ENCODE results near the gene MAPKBP1. TPM values are rescaled to one million over a fixed set of nuclear protein-coding genes. Genes with fewer than 3 reads are reported as not detected.

Gene MAPKBP1
- total and polyA plus RNA-seq, 8 donors, result 18.5 to 25.4 (median 22.9) TPM

DNA sequence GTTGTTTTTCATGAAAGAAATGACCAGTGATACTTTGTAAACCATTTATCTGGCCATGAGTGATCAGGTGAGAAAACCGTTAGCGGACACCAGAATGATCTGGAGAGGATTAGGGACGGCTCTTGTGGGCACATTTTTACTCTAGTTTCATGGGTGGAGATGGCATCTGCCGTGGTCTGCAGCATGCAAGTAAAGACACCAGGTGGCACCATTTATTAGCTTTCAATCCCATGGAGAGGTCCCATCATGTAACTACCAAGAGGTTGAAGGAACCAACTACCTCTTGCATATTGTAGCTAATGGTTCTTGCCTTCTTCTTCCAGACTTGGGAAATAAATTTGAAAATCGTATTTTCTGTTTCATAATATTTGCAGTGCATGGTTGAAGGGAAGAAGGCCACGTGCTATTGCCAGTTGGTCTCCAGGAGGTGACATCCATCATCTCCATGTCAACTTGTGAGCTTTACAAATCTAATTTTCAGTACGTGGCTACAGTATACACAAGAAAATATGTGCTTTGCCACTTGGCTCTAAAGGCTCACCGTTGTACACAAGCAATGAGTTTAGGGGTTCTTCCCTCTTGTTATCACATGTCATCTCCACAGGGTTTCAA is 1.5 kb upstream of the MAPKBP1 start:
- peaks cover 0 to 4% of the 10 kb centered on the region in 2 donors for H3K36me3 ChIP-seq
- peaks cover 29 to 44% of the 10 kb centered on the region in 2 donors for H3K4me1 ChIP-seq
- peak overlapping the region in 1 of 2 donors; percentile 88 for H3K27ac ChIP-seq
- no peaks in the 10 kb centered on the region for H3K27me3 ChIP-seq
- TF ChIP-seq, protein P1, sequence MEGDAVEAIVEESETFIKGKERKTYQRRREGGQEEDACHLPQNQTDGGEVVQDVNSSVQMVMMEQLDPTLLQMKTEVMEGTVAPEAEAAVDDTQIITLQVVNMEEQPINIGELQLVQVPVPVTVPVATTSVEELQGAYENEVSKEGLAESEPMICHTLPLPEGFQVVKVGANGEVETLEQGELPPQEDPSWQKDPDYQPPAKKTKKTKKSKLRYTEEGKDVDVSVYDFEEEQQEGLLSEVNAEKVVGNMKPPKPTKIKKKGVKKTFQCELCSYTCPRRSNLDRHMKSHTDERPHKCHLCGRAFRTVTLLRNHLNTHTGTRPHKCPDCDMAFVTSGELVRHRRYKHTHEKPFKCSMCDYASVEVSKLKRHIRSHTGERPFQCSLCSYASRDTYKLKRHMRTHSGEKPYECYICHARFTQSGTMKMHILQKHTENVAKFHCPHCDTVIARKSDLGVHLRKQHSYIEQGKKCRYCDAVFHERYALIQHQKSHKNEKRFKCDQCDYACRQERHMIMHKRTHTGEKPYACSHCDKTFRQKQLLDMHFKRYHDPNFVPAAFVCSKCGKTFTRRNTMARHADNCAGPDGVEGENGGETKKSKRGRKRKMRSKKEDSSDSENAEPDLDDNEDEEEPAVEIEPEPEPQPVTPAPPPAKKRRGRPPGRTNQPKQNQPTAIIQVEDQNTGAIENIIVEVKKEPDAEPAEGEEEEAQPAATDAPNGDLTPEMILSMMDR (IDR thresholded peaks at IDR 0.05), result peak; percentile 65 to 77
- ATAC-seq (peak; percentile 33), DNase-seq (peak in 1 of 4 donors; percentile 70)
- intact Hi-C loops (cut with DNase I), result loop anchor here in 1 of 2 donors (5.0 kb wide), 1 partner anchor 39 kb away; no protein-coding TSS in a partner anchor
- H3K4me3 ChIP-seq, result no peak overlapping the region
- no peaks in the 10 kb centered on the region for H3K9me3 ChIP-seq

DNA sequence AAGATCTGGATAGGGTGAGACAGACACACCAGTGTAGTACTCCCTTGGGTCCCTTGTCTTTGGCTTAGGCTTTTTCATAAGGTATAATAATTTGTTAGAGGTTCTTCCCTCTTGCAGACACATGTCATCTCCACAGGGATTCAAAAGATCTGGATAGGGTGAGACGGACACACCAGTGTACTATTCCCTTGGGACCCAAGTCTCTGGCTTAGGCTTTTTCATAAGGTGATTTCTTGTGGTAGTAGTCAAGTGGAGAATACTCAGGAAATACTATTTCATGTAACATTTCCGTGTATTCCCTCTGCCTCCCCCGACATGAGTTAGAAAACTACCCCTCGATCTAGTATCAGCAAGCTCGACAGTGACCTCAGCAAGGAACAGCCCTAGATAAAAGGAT is 954 bp upstream of the MAPKBP1 start:
- Histone ChIP-seq H3K27ac (peak overlapping the region; percentile 85 to 88), H3K4me1 (peaks cover 29 to 46% of the 10 kb centered on the region in 2 donors), H3K4me3 (peak overlapping the region; percentile 64 to 90), H3K27me3 (no peaks in the 10 kb centered on the region), H3K9me3 (no peaks in the 10 kb centered on the region), H3K36me3 (no peaks in the 10 kb centered on the region)
- intact Hi-C loops (cut with DNase I), result loop anchor here in 1 of 2 donors (5.0 kb wide), 1 partner anchor 39 kb away; no protein-coding TSS in a partner anchor
- DNase-seq (no peak), ATAC-seq (no peak)
- TF ChIP-seq, protein P1 (IDR thresholded peaks at IDR 0.05), result no peak

DNA sequence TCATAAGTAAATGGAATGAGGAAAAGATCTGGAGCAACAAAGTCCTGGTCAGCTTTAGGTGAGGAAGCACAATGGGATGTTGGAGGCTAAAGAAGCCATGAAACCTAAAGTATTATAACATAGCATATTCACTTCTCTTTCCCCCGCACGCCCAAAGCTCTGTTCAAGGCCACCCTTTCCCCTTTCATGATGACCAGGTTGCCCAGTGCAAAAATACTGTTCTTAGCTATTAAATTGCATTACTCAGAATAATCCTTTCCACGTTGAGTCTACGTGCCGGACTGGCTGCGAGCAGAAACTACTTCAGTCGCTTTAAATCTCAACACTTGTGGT is 589 bp upstream of the MAPKBP1 start:
- DNase-seq, result no peak
- Histone ChIP-seq H3K9me3 (no peaks in the 10 kb centered on the region), H3K4me3 (peak overlapping the region; percentile 64 to 90), H3K4me1 (peaks cover 29 to 46% of the 10 kb centered on the region in 2 donors), H3K27ac (peak overlapping the region; percentile 85 to 88), H3K27me3 (no peaks in the 10 kb centered on the region), H3K36me3 (no peaks in the 10 kb centered on the region)
- TF ChIP-seq, protein P1 (IDR thresholded peaks at IDR 0.05), result no peak
- ATAC-seq, result no peak
- intact Hi-C loops (cut with DNase I), result loop anchor here in 1 of 2 donors (5.0 kb wide), 1 partner anchor 39 kb away; no protein-coding TSS in a partner anchor

DNA sequence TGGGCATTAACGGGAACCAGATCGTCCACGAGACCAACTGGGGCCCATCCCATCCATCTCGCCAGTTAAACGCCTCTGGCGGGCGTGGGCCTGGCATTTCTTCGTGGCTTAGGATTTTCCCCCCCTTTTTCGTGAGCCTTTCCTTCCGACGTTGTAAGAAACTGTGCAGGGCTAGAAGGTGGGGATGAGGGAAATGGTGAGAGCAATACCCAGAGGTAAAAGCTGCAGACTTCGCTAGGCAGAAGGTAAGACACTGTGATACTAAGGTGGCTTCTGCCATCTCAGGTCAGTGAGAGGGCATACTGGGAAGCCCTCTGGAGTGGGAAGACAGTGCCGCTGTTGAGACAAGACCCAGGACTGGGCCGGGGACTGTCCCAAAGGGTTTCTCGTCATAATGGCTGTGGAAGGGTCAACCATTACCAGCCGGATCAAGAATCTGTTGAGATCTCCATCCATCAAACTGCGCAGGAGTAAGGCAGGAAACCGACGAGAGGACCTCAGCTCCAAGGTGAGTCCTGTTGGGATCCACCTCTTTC is 666 bp downstream of the MAPKBP1 start:
- Histone ChIP-seq H3K27ac (peak overlapping the region; percentile 85 to 88), H3K4me3 (peak overlapping the region; percentile 64 to 90), H3K4me1 (peaks cover 33 to 52% of the 10 kb centered on the region in 2 donors), H3K27me3 (no peaks in the 10 kb centered on the region), H3K36me3 (no peaks in the 10 kb centered on the region), H3K9me3 (no peaks in the 10 kb centered on the region)
- DNase-seq, result no peak
- intact Hi-C loops (cut with DNase I), result loop anchor here in 1 of 2 donors (5.0 kb wide), 1 partner anchor 37 kb away; no protein-coding TSS in a partner anchor
- peak; percentile 13 for ATAC-seq
- TF ChIP-seq, protein P1 (IDR thresholded peaks at IDR 0.05), result no peak

DNA sequence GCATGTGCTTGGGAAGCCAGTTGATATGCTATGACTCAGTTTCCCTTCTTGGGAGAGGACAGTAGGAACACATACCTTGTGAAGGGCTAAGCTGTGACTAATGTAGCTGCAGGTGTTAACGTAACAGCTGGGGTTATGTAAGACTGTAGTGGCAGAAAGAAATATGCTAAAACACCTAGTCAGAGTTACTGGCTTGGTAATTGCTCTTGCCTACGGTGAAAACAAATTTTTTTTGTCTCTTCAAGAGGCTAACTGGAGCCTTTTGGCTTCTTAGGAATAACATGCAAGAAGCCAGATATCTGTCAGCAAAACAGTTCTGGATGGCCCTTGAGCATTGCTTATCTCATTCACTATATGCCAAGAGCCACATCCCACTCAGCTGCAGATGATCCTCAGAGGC is 1.4 kb downstream of the MAPKBP1 start:
- no peak for ATAC-seq
- TF ChIP-seq, protein P1 (IDR thresholded peaks at IDR 0.05), result no peak
- Histone ChIP-seq H3K9me3 (no peaks in the 10 kb centered on the region), H3K27me3 (no peaks in the 10 kb centered on the region), H3K36me3 (no peaks in the 10 kb centered on the region), H3K4me3 (peak overlapping the region in 1 of 2 donors; percentile 64), H3K27ac (no peak overlapping the region), H3K4me1 (peaks cover 39 to 59% of the 10 kb centered on the region in 2 donors)
- intact Hi-C loops (cut with DNase I), result no loop called here
- no peak for DNase-seq
